Fibroblast of gingiva (primary cell): Measurements from ENCODE around the gene HBQ1.
"Not testable (repeated sequence)": the region's sequence is repeated elsewhere in the genome, so short reads cannot be mapped to it uniquely, and the experiment has no call there.

Experiments
- DNase-seq: peaks from one replicate; pipeline ENCODE4 v3.0.0-alpha.2; 2011; ENCODE audit warnings: low read depth

The HBQ1 gene

DNA sequence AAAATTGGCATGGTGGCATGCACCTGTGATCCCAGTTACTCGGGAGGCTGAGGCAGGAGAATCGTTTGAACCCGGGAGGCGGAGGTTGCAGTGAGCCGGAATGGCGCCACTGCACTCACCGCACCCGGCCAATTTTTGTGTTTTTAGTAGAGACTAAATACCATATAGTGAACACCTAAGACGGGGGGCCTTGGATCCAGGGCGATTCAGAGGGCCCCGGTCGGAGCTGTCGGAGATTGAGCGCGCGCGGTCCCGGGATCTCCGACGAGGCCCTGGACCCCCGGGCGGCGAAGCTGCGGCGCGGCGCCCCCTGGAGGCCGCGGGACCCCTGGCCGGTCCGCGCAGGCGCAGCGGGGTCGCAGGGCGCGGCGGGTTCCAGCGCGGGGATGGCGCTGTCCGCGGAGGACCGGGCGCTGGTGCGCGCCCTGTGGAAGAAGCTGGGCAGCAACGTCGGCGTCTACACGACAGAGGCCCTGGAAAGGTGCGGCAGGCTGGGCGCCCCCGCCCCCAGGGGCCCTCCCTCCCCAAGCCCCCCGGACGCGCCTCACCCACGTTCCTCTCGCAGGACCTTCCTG lies at the start of gene HBQ1:
Gene HBQ1 (plus strand): TSS at position 359 of the 575 bp plus-strand sequence. CDS start 28 bp downstream, at position 387.
- DNase-seq: no peak

DNA sequence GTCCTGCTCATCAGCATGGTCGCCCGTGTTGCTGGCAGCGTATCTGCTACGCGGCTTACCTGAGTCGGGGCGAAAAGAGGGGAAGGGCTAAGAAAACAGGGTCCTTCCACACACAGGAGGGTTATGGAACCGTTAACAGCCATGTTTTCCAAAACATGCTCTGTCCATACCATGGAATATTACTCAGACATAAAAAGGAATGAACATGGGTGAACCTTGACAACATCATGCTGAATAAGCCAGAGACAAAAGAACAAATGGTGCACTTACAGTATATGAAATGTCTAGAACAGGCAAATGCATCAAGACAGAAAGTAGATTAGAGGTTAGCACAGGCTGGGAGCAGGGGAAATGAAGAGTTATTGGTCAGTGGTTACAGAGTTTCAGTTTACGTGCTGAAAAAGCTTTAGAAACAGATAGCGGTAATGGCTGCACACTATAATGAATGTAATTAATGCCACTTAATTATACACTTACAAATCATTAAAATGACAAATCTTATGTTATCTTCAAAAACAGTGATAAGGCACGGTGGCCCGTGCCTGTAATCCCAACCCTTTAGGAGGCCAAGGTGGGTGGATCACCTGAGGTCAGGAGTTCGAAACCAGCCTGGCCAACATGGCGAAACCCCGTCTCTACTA lies 49.6 kb upstream of the HBQ1 start:
- DNase-seq: no peak

DNA sequence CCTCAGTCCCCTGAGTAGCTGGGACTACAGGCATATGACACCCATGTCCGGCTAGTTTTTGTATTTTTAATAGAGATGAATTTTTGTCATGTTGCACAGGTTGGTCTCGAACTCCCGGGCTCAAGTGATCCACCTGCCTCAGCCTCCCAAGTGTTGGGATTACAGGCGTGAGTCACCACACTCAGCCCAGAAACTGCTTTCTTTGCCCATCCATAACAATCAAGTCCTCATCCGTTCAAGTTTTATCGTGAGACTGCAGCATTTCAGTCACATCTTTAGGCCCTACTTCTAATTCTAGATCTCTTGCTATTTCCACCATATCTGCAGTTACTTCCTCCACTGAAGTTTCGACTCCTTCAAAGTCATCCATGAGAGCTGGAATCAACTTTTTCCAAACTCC lies 48.1 kb upstream of the HBQ1 start:
- no peak for DNase-seq

DNA sequence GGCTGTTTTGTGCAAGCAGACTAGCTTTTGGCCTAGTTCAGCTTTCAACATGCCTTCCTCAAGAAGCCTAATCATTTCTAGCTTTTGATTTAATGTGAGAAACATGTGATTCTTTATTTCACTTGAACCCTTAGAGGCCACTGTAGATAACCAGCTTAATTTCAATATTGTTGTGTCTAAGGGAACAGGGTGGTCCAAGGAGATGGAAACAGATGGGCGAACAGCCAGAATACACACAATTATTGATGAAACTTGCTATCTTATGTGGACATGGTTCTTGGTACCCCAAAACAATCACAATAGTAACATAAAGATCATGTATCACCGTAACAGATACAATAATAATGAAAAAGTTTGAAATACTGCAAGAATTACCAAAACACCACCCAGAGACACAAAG lies 46.5 kb upstream of the HBQ1 start:
- no peak for DNase-seq

DNA sequence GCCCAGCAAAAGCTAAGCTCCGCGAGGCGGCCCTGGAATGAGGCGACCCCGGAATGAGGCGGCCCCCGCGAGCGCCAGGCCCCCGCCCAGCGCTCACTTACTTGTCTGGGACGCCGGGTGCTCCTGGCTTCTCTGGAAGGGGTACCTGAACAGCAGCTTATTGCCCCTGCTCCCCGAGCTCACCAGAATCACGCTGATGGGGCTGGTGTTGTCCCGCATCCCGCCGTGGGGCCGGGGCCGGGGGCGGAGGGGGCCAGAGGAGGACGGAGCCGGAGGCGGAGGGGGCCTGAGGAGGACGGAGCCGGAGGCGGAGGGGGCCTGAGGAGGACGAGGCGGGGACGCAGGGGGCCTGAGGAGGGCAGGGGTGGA lies 42.2 kb upstream of the HBQ1 start:
- no peak for DNase-seq

DNA sequence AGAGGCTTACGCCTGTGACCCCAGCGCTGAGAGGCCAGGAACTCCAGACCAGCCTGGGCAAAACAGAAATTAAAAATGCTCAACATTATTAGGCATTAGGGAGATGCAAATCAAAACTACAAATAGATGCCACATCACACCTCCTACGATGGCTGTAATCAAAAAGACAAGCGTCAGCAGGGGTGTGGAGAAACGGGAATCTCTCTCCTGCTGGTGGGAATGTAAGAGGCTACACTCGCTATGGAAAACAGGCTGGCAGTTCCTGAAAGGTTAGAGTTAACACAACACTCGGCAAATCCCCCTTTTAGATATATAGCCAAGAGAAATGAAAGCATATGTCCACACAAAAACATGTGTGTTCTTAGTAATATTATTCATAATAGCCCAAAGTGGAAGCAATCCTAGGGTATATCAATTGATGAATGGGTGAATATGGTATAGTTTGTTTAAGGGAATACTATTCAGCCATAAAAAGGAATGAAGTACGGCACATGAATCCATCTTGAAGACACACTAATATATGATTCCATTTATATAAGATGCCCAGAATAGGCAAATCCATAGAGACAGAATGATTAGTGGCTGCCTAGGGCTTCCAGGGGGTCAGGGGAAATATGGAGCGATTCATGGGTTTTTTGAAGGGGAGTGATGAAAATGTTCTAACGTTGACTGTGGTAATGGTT lies 39.9 kb upstream of the HBQ1 start:
- DNase-seq: no peak

DNA sequence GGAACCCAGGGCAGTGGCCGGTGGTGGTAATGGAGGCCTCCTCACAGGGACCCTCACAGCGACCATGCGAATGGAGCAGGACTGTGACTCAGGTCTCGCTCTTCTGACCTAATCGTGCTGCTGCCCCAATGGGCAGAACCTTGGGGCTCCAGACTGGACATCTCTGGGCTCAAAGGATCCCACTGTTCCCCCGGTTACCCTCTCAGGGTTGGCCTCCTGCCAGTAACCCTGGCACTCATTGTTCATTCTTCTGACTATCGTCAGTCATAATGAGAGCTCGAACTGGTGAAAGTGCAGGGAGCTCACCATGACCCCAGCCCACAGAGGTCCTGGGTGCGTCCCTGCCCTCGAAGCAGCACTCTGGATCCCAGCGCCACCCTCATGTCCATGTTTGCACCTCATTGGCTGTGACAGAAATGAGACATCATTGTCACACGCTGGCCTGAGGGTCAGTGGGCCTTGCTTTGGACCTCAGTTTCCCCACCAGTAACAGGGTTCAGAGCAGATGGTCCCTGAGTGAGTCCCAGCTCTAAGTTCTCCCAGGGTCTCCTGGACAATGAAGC lies 37.8 kb upstream of the HBQ1 start:
- no peak for DNase-seq

DNA sequence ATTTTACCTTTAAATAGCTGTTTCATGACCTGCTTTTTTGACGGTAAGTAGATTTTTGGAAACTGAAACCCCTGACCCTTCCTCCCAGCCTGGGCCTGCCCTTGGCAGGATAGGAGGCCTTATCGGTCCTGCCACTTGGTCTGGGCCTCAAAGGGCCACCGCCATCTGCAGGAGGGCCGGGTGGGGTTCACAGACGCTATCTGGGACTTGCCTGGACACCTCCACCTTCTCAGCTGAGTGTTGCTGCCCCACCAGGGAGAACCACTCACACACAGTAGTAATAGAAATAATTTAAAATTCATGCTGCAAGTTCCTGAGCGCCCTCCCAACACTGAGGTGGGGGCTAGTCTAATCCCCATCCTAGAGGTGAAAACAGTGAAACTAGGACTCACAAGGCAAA lies 37.2 kb upstream of the HBQ1 start:
- DNase-seq: no peak

DNA sequence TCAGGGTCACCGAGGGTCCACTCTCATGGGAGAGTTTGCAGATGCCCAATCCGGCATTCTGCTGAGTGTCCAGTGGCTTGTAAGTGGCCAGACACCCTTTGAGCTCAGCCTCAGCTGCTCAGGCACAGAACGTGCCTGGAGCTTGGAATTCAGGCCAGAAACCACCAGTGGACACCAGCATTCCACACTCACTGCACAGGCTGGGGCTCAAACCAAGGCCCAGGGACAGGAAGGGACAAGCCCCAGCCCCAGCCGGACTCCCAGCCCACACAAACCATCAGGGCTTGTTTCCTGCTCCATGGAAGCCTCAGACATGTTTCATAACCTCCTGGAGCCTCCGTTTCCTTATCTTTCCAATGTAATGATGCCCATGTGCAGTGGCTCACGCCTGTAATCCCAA lies 36.8 kb upstream of the HBQ1 start:
- no peak for DNase-seq

DNA sequence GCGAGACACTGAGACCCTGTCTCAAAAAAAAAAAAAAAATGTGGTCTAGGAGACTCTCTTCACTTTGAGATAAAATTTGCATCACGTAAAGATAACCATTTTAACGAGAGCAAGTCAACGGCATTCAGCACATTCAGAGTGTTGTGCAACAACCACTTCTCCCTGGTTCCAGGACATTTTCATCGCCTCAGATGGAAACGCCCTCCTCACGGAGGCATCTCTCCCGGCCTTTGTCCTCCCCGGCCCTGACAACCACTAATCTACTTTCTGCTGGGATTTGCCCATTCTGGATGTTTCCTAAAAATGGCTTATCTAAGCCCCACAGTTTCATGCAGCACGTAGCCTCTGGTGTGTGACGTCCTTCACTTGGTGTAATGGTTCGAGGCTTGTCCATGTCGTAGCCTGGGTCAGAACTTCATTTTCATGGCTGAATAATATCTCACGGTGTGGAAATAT lies 35.4 kb upstream of the HBQ1 start:
- no peak for DNase-seq

DNA sequence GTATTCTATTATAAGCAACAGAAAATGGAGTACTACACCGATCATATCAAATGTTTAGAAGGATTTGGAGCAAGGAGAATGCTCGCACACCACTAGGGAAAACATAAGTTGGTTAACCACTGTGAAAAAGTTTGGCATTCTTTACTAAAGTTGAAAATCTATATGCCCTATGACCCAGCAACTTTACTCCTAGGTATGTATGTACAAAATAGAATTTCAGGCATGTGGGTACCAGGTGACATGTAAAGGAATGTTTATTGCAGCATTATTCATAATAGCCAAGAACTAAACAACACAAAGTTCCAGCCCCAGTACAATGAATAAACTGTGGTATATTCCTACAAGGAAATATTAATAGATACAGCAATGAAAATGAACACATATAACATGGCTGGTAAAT lies 33.6 kb upstream of the HBQ1 start:
- no peak for DNase-seq

DNA sequence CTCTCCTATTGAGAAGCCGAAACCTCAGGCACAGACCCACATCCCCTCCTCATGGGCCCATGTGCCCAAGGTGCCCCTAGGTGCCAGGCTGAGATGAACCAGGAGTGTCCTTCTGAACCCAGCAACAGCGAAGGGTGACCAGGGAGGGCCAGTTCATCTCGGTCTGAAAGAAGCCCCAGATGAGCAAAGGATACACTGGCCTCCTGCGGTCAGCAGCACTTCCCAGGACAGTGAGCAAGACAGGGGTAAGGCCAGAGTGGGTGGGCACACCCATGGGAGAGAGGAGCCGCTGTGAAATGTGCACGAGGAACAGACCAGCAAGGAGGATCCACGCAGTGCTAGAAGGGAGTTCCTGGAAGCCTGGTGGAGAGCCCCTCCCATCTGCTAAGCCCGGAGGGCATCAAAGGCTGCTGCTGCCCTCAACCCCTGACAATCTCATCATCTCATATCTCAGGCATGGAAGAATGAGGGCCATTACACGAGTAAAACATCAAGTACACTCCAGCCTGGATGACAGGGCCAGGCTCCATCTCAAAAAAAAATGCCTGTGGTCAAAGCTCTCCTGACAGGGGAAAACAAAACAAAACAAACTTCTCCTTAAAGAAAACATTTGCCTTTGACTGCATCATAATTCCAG lies 31.1 kb upstream of the HBQ1 start:
- DNase-seq: no peak

DNA sequence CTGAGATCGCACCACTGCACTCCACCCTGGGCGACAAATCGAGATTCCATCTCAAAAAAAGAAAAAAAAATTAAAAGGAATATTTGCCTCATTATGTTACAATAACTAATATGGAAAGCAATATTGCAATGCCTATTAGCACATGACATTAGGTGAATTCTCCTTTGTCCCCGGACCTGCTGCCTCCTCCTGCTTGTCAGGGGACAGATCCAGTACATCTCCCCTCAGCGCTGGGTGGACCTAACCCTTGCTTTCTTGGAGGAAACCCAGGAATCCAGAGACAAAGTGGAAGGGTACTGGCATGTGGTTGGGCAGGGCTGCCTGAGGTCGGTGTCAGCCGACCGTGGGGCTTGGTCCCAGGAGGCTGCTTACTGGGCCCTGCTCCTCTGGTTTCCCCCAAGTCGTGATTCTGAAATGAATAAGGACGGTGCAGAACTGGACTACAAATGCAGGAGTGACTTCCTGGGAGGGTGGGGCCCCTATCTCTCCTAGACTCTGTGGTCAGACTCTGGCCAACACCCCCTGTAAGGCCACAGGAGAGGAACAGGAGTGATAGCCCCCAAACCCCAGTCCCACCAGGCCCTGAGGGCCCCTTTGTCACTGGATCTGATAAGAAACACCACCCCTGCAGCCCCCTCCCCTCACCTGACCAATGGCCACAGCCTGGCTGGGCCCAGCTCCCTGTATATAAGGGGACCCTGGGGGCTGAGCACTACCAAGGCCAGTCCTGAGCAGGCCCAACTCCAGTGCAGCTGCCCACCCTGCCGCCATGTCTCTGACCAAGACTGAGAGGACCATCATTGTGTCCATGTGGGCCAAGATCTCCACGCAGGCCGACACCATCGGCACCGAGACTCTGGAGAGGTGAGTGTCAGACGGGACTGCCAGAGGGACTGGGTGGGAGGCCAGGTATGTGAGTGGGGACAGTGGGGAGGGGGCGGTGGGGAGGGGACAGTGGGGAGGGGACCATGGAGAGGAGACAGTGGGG lies 27.8 kb upstream of the HBQ1 start, which contains the start of gene HBZ:
Gene HBZ (plus strand): TSS at position 504 of the 988 bp plus-strand sequence. CDS start 266 bp downstream, at position 770.
- DNase-seq: no peak

DNA sequence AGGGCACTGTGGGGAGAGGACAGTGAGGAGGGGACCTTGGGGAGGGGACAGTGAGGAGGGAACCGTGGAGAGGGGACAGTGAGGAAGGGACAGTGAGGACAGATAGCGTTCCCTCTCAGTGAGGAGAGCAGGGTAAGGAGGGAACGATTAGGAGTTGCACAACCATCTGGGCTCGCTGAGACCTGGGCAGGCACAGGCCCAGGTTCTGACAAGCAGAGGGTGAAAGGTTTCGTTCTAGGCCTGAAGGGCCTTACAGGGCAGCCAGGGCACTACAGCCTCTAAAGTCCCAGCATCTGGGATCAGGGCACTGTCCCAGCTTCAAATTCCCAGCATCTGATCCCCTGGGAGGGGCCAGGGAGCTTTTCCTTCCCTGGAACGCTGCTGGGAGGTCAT lies 27.1 kb upstream of the HBQ1 start:
- not testable (repeated sequence) for DNase-seq

DNA sequence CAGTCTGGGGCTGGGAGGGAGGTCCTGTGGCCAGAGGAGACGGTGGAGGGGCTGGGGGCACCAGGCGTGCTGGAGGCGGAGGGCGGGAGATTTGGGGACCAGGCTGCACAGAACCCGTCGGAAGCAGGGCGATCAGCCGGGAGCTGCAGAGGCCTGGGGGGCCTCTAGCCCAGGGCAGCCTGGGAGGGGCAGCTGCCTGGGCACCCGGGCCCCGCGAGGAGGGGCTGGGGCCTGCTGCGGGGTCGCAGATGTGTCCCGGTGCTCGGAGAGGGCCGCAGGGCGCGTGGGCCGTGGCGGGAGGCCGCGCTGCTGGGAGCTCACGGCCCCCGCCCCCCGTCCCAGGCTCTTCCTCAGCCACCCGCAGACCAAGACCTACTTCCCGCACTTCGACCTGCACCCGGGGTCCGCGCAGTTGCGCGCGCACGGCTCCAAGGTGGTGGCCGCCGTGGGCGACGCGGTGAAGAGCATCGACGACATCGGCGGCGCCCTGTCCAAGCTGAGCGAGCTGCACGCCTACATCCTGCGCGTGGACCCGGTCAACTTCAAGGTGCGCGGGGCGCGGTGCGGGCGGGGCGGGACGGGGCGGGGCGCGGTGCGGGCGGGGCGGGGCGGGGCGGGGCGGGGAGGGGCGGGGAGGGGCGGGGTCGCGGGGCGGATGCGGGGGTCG lies 26.6 kb upstream of the HBQ1 start:
- not testable (repeated sequence) for DNase-seq

DNA sequence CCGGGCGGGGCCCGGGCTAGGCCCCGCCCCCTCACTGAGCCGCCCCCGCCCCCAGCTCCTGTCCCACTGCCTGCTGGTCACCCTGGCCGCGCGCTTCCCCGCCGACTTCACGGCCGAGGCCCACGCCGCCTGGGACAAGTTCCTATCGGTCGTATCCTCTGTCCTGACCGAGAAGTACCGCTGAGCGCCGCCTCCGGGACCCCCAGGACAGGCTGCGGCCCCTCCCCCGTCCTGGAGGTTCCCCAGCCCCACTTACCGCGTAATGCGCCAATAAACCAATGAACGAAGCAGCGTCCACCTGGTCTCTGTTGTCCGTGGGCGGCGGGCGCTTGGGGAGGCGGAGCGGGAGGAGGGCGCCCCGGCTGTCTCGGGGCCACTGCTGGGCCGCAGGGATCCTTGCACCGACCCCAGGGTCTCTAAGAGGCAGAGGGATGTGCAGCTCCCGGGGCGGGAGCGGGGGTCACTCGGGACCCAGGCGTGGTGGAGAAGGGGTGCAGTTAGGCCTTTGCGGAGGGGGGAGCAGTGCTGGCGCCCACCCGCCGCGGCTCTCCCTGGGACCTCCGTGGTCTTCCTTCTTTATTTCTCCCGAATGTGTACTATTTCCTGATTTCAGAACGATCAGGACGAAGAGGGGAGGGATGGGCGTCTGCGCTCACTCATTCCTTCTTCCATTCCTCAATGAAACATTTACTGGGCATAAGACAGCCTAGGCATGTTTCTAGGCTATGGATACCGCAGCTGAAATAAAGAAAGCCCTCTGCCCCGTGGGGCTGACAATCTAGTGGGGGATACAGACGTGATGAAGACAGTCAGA lies 25.8 kb upstream of the HBQ1 start:
- DNase-seq: no peak

DNA sequence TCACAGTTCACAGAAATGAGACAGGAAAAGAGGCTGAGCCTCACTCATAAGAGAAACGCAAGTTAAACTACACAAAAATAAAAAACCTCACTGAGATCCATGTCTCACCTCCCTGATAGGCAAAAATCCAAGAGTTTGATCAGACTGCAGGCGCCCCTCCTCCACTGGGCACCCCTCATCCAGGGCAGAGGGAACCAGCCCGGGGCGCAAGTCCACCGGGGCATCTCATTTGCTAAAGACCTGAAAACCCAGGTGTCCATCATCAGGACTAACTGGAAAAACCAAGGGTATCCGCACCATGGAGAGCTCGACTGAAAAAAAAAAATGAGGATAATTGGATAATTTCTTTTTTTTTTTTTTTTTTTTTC lies 25.2 kb upstream of the HBQ1 start:
- DNase-seq: no peak

DNA sequence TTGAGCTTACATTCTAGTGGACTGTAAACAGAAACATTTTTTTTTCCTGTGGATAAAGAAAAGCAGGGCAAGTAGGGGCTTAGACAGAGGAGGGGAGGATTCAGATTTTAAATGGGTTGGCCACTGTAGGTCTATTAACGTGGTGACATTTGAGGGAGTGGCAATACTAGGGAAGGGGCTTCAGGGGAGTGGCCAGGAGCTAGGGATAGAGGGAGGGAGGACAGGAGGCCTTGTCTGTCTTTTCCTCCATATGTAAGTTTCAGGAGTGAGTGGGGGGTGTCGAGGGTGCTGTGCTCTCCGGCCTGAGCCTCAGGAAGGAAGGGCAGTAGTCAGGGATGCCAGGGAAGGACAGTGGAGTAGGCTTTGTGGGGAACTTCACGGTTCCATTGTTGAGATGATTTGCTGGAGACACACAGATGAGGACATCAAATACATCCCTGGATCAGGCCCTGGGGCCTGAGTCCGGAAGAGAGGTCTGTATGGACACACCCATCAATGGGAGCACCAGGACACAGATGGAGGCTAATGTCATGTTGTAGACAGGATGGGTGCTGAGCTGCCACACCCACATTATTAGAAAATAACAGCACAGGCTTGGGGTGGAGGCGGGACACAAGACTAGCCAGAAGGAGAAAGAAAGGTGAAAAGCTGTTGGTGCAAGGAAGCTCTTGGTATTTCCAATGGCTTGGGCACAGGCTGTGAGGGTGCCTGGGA lies 21.0 kb upstream of the HBQ1 start:
- no peak for DNase-seq

DNA sequence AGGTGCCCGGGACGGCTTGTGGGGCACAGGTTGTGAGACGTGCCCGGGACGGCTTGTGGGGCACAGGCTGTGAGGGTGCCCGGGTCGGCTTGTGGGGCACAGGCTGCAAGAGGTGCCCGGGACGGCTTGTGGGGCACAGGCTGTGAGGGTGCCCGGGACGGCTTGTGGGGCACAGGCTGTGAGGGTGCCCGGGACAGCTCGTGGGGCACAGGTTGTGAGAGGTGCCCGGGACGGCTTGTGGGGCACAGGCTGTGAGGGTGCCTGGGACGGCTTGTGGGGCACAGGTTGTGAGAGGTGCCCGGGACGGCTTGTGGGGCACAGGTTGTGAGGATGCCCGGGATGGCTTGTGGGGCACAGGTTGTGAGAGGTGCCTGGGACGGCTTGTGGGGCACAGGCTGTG lies 20.0 kb upstream of the HBQ1 start:
- DNase-seq: not testable (repeated sequence)
